NK-92 treated with Interleukin-12 subunit alpha and Interleukin-12 subunit beta, amount 100 ng/mL, for 24 hours (cell line): ENCODE measurements around the gene CNGA3.
"Not testable (repeated sequence)": the region's sequence is repeated elsewhere in the genome, so short reads cannot be mapped to it uniquely, and the experiment has no call there.

Experiments used
- DNase-seq: peaks from one replicate; lab custom pipeline; 2025; lab: John Stamatoyannopoulos, UW

CNGA3 gene

DNA sequence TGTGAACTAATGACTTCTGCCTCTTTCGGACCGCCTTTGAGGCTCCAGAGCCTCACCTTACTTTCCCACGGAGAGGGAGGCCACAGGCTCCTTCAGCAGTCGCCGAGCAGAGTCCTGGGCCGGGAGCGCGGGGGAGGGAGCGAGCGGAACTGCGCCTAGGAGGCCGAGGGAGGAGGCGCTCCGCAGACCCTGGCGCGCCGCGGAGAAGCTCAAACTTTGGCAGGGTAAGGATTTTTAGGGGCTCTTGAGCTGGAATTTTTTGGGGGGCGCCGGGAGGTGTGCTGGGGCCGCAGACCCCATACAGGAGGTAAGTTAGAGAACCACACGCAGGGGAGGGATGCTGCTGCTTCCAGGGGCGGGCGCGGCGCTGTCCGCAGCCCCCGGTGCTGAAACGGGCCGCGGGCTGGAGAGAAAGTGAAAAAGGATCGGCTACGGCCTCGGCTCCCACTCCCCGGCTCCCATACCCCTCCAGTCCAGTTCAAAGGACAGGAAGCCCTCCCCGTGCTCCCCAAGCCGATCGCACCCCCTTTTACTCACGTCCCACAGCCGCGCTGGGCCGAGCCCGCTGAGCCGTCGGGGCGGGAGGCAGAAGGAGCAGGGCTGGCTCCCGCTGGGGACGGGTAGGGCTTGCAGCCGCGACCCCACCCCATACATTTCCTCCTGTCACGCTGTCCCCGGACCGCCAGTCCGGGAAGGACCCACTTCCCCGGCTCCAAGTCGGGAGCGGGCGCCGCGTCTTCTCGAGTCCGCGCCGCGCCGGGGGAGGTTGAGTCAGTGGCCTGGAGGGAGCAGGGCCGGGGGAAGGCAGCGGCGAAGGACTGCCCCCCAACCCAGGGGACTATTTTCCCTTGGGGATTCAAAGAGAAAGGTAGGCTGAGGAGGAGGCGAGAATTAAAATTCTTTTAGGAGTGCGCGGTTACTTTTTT, at the start of gene CNGA3:
Gene CNGA3 (plus strand): TSS at position 146 of the 926 bp plus-strand sequence. CDS start 23,520 bp downstream, outside the sequence.
- no peak for DNase-seq

- no peak for DNase-seq
Observed at GRCh38 chr2:98297817-98298682, 48.2 kb upstream of the CNGA3 start.

DNA sequence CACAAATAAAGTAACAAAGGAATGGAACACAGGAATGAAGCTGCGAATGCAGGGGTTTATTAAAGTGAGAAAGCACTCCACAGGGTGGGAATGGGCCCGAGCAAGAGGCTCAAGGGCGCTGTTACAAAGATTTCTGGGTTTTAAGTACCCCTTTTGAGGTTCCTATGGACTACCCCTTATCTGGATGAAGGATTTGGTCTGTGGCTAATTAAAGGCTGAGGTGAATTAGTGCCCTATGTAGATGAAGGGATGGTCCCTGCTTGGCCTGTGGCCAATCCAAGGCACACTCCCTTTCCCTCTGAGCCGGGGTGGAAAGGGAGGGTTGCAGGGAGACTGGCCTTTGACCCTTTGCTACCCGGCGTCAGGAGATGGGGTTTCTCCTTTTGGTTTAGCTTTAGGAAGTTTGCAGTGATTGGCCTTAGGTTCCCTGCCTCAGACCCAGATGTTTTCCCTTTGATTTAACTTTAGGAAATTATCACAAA, 47.5 kb upstream of the CNGA3 start:
- DNase-seq: no peak

DNA sequence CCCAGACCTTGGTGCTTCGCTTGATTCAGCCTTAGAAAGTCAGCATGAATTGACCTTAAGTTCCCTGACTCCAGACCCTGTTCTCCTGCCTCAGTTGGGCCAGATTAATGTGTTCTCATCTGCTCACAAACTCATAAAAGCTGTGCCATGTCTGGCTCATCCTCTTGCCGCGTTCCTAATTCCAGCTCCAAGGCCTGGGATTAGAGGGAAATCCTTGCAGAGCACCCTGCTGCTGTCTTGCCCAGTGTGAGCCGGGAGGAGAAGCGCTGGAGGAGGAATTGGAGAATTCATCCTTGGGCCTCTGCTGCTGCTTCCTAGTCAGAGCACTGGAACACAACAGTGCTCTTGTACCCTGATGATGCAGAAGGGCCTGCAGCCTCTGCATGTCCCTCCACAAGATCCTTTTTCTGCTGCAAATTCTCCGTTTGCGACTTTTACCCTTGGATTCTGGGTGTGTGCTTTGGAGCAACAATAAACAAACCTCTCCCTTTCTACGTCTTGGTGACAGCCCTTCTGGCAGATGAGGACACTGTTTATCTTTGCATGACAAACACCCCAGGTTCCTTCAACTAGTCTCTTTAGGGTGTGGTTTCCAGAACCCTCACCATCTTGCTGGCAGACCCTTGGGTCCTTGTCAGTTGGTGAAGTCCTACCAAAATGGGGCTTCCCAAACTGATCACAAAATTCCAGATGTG, 46.9 kb upstream of the CNGA3 start:
- no peak for DNase-seq

DNA sequence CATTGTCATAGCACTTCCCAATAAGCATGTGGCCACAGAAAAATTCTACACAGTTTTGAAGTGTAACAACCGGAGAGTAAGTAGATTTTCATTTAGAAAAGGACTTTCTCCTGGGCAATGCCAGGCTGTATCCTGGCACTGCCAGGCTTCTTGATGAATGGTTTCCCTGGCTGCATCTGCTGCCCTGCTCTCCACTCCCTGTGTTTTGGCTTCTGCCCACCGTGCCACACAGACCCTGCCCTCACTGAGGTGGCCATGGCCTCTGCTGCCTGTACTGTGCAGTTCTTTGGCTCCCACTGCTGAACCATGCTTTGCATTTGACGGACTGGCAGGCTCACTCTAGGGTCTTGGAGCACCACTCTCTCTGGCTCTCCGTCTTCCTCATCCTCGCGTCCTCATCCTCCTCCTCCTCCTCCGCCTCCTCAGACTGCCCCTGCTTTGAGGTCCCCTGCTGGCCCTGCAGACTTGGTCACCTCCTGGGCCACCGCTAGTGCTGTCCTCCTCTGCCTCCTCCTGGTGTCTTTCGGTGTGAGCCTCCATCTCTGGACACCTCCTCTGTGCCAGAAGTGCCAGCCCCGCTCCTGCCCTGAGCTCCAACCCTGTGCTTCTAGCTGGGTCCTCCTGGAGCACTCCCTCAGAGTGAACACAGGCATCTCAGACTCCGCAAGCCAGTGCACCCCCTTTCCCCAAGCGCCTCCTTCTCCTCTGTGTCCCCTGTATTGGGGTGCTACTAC, 45.9 kb upstream of the CNGA3 start:
- DNase-seq: no peak

DNA sequence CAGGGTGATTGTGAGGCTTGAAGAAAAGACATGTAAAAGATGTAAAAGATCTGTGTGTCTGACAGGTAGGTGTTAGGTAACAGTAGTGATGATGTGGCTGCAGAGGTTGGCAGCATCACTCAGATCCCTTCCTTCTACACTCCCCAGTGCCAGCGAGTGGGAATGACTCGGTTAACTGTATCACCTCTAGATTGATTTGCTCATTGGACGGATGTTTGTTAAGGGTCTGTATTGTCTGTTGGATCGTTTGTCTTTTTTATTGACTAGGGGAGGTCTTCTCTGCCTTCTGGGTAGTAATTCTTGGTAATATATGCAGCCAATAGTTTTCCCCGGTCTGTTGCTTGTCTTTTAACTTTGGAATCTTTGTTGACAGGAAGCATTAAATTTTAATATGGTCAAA, 44.8 kb upstream of the CNGA3 start:
- DNase-seq: no peak

DNA sequence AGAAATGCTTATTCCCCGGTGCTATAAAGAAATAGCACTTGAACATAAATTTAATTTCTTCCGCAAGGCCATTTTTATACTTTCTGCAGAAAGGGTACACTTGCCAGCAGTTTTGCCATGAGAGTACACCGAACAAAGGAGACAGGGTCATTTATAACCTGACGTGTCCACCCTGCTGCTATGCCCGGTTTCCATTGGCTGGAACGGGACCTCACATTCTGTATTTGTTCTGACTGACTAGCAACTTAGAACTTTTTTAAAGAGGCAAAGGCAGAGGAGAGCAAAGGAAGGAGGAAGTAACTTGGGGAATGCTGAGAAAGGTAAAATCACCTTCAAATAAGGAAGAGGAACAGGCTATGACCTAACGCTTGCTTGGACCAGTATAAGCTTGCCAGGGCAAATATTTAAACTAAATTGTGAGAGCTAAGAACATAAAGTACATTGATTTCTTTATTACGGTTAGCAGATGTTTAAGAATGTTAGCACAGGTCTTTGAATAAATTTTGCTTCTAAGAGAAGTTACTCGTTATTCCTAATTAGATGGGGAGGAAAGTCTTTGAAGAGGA, 39.0 kb upstream of the CNGA3 start:
- DNase-seq: not testable (repeated sequence)

DNA sequence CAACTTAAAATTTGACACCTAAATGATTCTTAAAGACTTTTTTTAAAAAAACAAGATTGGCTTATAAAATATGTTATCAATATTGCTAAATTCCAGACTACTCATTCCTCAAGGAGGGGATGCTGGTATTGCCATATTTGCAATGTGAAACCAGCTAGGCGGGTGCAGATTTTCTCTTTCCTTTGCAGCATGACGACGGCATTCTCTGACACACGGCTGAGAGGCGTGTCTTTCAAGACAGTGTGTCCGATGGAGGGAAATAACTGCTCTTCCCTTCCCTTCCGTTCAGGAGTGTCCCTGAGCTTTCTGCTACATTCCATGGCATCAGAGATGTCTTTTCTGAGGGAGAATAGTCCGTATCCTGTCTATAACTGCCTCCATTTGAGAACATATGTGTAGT, 38.2 kb upstream of the CNGA3 start:
- no peak for DNase-seq

DNA sequence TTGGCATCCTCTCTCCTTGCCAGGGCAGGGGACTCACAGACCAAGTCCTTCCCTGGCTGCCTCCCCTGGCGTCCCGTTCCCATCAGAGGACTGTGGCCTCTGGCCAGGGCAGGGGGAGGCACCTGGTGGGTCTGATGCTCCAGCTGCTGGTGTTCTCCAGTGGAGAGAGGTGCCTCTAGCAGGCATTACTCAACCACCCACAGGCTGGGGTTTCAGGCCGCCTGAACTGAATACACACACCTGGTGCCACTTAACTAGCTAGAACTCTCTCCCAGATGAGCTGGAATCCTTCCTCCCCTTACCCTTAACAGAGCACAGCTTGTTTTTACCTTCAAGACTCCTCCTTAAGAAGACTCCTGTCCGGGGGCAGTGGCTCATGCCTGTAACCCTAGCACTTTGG, 37.7 kb upstream of the CNGA3 start:
- DNase-seq: no peak

GRCh38 chr2:98309580-98309979, 36.7 kb upstream of the CNGA3 start:
- no peak for DNase-seq

DNA sequence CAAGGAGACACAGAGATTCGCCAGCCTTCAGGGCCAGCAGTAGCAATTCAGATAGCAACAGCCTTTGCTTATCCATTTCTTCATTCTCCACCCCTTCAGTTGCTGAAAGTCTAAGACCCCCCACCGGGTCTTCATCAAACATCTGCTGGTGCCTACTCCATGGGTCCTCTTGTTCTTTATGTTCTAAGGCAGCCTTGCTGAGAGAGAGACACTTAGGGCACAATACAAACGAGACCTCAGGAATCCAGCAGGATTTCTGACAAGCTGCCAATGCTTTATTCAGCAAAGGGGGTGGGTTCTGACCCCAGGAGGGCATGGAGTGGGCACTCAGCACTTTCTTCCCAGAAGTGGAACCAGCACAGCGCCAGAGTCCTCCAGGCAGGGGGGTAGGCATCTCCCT, 36.2 kb upstream of the CNGA3 start:
- no peak for DNase-seq

DNA sequence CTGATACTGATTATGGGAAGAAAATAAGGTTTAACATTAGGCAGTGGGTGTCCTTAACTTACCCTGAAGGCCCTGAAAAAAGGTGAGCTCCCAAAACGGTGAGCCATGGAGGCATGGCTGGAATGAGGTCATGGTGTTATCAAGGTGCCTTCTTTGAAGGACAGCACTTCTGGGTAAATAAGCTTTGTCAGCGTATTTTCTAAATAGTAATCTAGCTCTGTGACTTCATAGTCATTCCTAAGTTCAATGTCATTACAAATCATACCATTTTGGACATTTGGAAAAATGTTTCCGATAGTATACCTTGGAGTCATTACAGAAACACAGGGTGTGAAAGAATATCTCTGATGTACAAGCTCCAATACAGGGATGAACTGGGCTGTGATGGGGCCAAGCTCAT, 35.2 kb upstream of the CNGA3 start:
- DNase-seq: no peak

DNA sequence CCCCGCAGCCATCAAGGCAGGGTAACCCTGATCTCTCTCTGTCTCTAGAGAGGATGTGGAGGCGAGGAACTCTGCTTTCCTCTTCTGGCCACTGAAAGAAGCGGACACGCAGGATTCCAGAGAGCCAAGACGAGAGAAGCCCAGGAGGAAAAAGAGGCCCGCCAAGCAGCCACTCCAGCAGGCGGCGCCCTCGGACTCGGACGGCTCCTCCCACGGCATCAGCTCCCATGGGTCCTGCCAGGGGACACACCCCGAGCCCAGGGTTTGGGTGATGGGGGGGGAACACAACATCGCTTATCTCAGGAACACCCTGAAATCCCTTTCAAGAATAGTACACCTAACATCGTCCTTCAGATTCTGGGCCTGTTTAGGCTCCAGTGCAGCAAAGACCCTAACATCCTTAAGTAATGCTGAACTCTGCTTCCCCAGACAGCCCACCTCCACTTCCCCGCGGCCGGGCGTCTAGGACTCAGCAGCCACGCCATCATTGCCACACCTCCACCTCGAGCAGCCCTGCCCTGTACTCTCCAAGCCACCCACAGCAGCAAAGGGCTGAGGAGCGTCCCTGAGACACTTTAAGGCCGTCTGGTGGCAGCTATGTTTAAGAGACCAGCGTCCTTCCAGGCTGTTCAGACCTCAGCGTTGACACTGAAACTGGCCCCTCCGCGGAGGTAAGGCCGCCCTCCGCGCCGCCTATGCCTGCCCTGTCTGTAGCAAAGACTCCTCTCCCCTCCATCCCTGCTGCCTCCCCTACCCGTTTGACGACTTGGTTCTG, 34.3 kb upstream of the CNGA3 start:
- DNase-seq: no peak

GRCh38 chr2:98313492-98314250, 32.6 kb upstream of the CNGA3 start:
- no peak for DNase-seq

GRCh38 chr2:98314251-98314650, 32.0 kb upstream of the CNGA3 start:
- DNase-seq: no peak

GRCh38 chr2:98315957-98316356, 30.3 kb upstream of the CNGA3 start:
- DNase-seq: no peak

- no peak for DNase-seq
Observed at GRCh38 chr2:98317214-98317613, 29.0 kb upstream of the CNGA3 start.

GRCh38 chr2:98320171-98320570, 26.1 kb upstream of the CNGA3 start:
- DNase-seq: not testable (repeated sequence)

DNA sequence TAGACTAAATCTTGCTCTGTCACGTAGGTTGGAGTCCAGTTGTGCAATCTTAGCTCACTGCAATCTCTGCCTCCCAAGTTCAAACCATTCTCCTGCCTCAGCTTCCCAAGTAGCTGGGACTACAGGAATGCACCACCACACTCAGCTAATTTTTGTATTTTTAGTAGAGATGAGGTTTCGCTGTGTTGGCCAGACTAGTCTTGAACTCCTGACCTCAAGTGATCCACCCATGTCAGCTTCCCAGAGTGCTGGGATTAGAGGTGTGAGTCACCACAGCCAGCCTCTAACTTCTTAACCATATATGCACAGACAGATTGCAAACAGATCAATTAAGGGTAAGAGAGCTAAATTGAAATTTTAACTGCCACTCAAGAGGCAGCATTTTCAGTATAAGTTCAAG, 22.1 kb upstream of the CNGA3 start:
- no peak for DNase-seq

DNA sequence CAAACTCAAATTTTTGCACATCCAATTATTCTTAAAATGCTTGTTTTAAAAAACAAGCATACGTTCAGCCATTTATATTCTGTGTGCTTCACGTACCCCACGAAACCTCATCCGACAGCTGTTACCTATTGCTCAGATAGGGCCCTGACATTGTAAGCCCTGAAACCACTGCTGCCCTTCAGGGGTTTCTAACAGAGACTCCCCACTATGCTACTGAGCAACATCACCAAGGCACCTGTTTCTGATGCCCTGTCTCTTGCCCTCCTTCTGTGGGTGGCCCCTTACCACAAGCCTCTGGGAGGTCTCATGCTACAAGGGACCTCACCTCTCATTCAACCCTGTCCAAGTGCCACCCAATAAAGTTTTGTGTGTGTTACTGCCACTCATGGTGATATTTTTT, 18.5 kb upstream of the CNGA3 start:
- DNase-seq: no peak
